Activated T-helper 17 cell treated with anti-CD3 and anti-CD28 coated beads, Interleukin-2, amount 50 U/mL, for 72 hours (primary cell): ENCODE measurements around the gene ERFL. TPM values are rescaled to one million over a fixed set of nuclear protein-coding genes. Genes with fewer than 3 reads are reported as not detected.
"Not testable (repeated sequence)": the region's sequence is repeated elsewhere in the genome, so short reads cannot be mapped to it uniquely, and the experiment has no call there.

Experiments
- ATAC-seq: fragments of 150-1000 bp; cut with Tn5 transposase; replicated peaks from 2 replicates; pipeline ENCODE4 v1.10.0; 2021; ENCODE audit warnings: mild to moderate bottlenecking, moderate library complexity
- H3K27ac Mint-ChIP-seq: one replicate; pipeline ENCODE4 v1.8.0; 2022; ENCODE audit warnings: mixed read lengths
- H3K27me3 Mint-ChIP-seq: one replicate; pipeline ENCODE4 v1.8.0; 2022; ENCODE audit warnings: mixed read lengths
- H3K36me3 Mint-ChIP-seq: one replicate; pipeline ENCODE4 v1.8.0; 2022; ENCODE audit warnings: low read depth, mild to moderate bottlenecking, mixed read lengths
- H3K4me1 Mint-ChIP-seq: one replicate; pipeline ENCODE4 v1.8.0; 2022; ENCODE audit warnings: mixed read lengths
- H3K4me3 Mint-ChIP-seq: one replicate; pipeline ENCODE4 v1.8.0; 2022; ENCODE audit warnings: mild to moderate bottlenecking, mixed read lengths
- H3K9me3 Mint-ChIP-seq: one replicate; pipeline ENCODE4 v1.8.0; 2022; ENCODE audit warnings: mixed read lengths
- total RNA-seq, 2 donors: library from RNA; stranded (reverse); gene quantifications; one replicate each; pipeline ENCODE4 v1.2.3, GENCODE V29; 2022

Gene ERFL
- total RNA-seq, 2 donors from 2014 or later: 0.89 to 2.1 TPM

GRCh38 chr19:41917676-41918075 lies 10.6 kb downstream of the ERFL start:
- Mint-ChIP-seq H3K36me3 (no peaks in the 10 kb centered on the region), H3K27ac (no peak overlapping the region), H3K4me3 (no peak overlapping the region), H3K4me1 (peaks cover 8% of the 10 kb centered on the region), H3K27me3 (peaks cover 20% of the 10 kb centered on the region), H3K9me3 (no peaks in the 10 kb centered on the region)
- no peak for ATAC-seq

GRCh38 chr19:41915776-41916414 lies 12.4 kb downstream of the ERFL start:
- Mint-ChIP-seq H3K36me3 (peaks cover 11% of the 10 kb centered on the region), H3K4me1 (peaks cover 8% of the 10 kb centered on the region), H3K27ac (no peak overlapping the region), H3K9me3 (no peaks in the 10 kb centered on the region), H3K4me3 (no peak overlapping the region), H3K27me3 (peaks cover 27% of the 10 kb centered on the region)
- ATAC-seq: peak; percentile 8

- peaks cover 15% of the 10 kb centered on the region for H3K36me3 Mint-ChIP-seq
- H3K4me1 Mint-ChIP-seq: peaks cover 12% of the 10 kb centered on the region
- no peak for ATAC-seq
- peaks cover 27% of the 10 kb centered on the region for H3K27me3 Mint-ChIP-seq
- no peaks in the 10 kb centered on the region for H3K9me3 Mint-ChIP-seq
- H3K27ac Mint-ChIP-seq: no peak overlapping the region
- H3K4me3 Mint-ChIP-seq: no peak overlapping the region
Observed at GRCh38 chr19:41915021-41915775, 13.1 kb downstream of the ERFL start.

GRCh38 chr19:41914424-41914834 lies 13.8 kb downstream of the ERFL start:
- not testable (repeated sequence) for H3K27ac Mint-ChIP-seq, H3K9me3 Mint-ChIP-seq, ATAC-seq, H3K4me3 Mint-ChIP-seq
- Mint-ChIP-seq H3K36me3 (peaks cover 15% of the 10 kb centered on the region), H3K4me1 (peaks cover 12% of the 10 kb centered on the region), H3K27me3 (peaks cover 27% of the 10 kb centered on the region)

DNA sequence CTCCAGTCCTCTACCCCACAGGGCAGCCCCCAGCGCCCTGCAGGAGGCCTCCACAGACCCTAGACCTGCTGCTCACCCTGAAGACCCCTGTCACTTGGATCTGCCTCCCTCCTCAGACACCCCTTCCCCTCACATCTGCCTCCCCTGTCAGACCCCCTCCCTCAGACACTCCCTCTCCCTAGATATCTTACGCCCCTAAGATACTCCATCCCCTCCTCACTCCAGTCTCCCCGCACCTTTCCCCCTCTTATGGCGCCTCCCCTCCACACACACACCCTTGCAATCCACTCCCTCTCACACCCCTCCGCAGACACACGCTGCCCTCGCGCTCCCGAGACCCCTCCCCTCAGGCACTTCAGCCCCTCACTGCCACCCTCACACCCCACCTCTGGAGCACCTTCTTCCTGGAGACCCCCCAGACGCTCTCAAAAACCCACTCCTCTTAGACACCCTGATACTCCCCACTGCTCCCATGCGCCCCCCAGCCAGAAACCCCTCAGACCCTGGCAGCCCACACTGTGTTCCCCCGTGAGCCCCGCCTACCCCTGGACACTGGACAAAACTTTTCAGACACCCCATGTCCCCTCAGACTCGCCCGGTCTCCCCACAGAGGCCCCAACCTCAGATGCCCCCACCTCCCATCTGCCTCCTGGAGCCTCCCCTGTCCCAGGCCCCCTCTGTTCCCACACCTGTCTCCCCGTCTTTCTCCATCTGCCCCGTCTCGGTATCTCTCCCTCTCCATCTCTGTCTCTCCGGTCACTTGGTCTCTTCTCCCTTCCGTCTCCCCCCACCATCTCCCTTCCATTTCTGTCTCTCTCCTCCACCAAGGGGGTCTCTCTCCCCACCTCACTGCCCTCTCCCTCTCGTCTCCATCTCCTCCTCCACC lies 14.5 kb downstream of the ERFL start:
- Mint-ChIP-seq H3K27ac (no peak overlapping the region), H3K4me3 (no peak overlapping the region), H3K27me3 (peaks cover 27% of the 10 kb centered on the region), H3K36me3 (peaks cover 15% of the 10 kb centered on the region), H3K9me3 (no peaks in the 10 kb centered on the region), H3K4me1 (peaks cover 12% of the 10 kb centered on the region)
- no peak for ATAC-seq

DNA sequence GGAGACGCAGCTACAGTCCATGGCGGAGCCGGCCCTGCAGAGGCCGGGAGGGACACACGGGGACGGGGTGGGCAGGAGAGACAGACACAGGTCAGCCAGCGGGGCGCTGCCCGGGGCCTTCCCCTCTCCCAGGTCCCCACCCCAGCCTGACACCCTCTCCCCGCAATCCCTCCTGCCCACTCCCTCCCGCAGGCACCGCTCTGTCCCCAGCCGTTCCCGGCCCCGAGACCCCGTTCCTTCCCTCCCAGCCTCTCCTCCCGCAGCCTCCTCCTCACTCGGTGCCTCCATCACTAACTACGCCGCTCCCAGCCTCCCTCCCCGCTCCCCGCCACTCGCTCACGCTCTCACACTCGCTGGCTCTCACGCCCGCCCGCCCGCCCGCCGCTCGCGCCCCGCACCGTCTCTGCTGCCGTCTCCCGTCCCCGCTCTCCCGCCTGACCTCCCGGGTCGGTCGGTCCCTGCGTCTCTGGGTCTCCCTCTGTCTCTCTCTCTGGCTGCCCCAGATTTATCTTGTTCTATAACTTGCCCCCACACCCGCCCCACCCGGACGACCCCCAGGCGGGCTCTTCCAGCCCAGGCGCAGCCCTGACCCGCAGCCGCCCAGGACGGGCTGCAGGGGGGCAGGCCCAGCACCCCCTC lies 15.2 kb downstream of the ERFL start:
- Mint-ChIP-seq H3K4me3 (no peak overlapping the region), H3K4me1 (peaks cover 12% of the 10 kb centered on the region), H3K36me3 (peaks cover 15% of the 10 kb centered on the region), H3K27ac (no peak overlapping the region), H3K27me3 (peaks cover 27% of the 10 kb centered on the region), H3K9me3 (no peaks in the 10 kb centered on the region)
- peak; percentile 18 for ATAC-seq

DNA sequence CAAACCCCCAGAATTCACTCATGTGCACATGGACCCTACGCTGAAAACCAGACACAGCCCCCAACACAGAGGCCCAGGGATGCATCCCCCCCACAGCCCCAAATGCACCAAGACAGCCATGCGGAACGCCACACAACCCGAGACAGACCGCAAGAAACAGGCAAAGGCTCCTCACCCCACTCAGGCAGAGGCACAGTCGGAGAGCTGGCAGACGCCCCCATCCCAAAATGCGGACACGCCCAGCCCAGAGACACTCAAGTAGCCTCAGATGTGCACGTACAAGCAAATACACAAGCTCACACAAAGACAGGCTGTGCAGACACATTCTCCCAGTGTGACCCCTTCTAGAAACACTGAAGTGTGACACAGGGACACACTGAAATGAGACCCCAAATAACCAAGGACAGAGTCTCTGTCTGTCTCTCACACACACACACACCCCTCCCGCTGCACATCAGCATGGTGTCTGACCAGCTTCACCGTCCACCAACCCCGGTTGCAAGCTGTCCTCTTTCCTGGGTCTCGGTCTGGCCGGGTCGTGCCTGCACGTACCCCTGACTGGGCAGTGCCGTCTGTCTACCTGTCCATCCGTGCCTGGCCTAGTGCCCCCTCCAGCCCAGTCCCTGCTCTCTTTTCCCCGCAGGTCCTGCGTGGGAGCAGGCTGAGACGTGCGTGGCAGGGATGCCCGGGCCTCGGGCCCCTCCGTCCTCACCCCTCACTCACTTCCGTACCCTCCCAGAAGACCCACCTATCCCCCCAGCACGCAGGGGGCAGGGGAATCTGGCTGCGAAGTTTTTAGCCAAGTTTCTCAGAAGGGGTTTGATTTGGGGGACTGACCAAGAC lies 16.1 kb downstream of the ERFL start:
- Mint-ChIP-seq H3K4me3 (peak overlapping the region; percentile 2), H3K4me1 (peaks cover 12% of the 10 kb centered on the region), H3K27ac (peak overlapping the region; percentile 3), H3K36me3 (peaks cover 20% of the 10 kb centered on the region), H3K9me3 (no peaks in the 10 kb centered on the region), H3K27me3 (peaks cover 27% of the 10 kb centered on the region)
- ATAC-seq: no peak

DNA sequence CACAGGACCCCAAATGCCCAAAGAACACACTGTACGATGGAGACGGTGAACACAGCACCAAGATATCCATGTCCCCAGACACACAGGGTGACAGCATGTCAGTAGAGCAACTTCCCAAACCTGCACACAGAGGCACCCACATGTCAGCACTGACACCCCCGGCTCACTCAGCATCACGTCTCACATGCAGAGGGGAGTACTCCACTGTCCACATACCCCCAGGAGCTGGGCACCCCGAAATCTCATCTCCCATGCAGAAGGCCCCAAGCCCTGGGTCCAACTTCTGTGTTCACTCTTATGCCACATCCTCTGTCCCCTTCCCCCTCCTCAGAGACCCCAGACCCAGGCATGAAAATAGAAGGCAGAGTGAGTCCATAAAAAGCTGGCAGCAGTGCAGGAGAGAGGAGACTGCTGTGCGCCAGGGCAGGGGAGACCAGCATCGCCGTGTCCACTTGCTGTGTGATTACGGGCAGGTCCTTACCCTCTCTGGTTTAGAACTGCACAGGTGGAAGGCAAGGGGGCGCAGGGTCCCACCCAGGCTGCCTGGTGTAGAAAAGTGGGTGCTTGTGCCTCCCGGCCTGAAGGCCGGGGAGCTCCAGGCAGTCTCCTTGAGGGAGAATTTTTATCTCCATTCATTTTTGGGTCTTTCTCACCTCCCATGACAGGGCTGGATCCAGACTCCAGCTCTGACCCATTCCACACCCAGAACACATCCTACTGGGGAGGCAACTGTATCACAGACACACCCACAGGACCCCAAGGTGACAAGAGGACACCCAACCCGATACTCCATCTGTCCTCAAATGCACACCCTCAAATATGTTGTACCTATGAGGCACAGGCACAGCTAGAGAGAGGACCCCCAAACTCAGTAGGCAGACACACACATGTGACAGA lies 17.0 kb downstream of the ERFL start:
- Mint-ChIP-seq H3K27ac (peak overlapping the region; percentile 3), H3K9me3 (no peaks in the 10 kb centered on the region), H3K27me3 (peaks cover 27% of the 10 kb centered on the region), H3K36me3 (peaks cover 29% of the 10 kb centered on the region), H3K4me3 (peak overlapping the region; percentile 2), H3K4me1 (peaks cover 17% of the 10 kb centered on the region)
- ATAC-seq: peak; percentile 11

GRCh38 chr19:41910240-41910991 lies 17.8 kb downstream of the ERFL start:
- peak overlapping the region; percentile 3 for H3K27ac Mint-ChIP-seq
- H3K4me3 Mint-ChIP-seq: no peak overlapping the region
- peaks cover 27% of the 10 kb centered on the region for H3K27me3 Mint-ChIP-seq
- peaks cover 23% of the 10 kb centered on the region for H3K4me1 Mint-ChIP-seq
- no peaks in the 10 kb centered on the region for H3K9me3 Mint-ChIP-seq
- peak; percentile 18 for ATAC-seq
- peaks cover 37% of the 10 kb centered on the region for H3K36me3 Mint-ChIP-seq

DNA sequence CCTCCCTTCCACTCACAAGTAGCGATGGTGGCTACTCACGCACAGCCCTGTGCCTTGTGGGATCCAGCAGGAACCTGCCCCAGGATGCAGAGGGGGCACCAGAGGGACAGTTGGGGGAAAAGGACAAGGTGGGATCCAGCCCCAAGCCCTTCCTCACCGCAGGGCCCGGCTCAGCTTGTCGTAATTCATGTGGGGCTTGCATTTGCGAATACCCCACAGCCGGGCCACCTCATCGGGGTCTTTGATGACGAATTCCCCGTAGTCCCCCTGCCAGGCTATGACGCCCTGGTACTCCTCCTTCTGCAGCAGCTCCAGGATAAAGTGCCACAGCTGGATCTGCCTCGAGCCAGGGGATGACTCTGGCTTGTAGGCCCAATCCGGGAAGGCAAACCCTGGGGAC lies 18.5 kb downstream of the ERFL start:
- H3K27me3 Mint-ChIP-seq: peaks cover 27% of the 10 kb centered on the region
- no peak for ATAC-seq
- no peak overlapping the region for H3K27ac Mint-ChIP-seq
- no peaks in the 10 kb centered on the region for H3K9me3 Mint-ChIP-seq
- no peak overlapping the region for H3K4me3 Mint-ChIP-seq
- peaks cover 44% of the 10 kb centered on the region for H3K36me3 Mint-ChIP-seq
- peaks cover 23% of the 10 kb centered on the region for H3K4me1 Mint-ChIP-seq

GRCh38 chr19:41908724-41909464 lies 19.4 kb downstream of the ERFL start:
- H3K27ac Mint-ChIP-seq: no peak overlapping the region
- H3K27me3 Mint-ChIP-seq: peaks cover 20% of the 10 kb centered on the region
- ATAC-seq: no peak
- peaks cover 25% of the 10 kb centered on the region for H3K4me1 Mint-ChIP-seq
- H3K4me3 Mint-ChIP-seq: no peak overlapping the region
- peaks cover 52% of the 10 kb centered on the region for H3K36me3 Mint-ChIP-seq
- H3K9me3 Mint-ChIP-seq: no peaks in the 10 kb centered on the region
